Skeletal muscle satellite cell (primary cell): ENCODE results near the gene FCRL1. TPM values are rescaled to one million over a fixed set of nuclear protein-coding genes. Genes with fewer than 3 reads are reported as not detected.

Experiments
- H3K27me3 ChIP-seq: 2 replicates; pipeline ENCODE4 v1.7.0; 2013; ENCODE audit warnings: low read length; ENCODE audit not compliant: control insufficient read depth, insufficient read depth
- H3K36me3 ChIP-seq: 2 replicates; pipeline ENCODE4 v1.7.0; 2013; ENCODE audit warnings: mild to moderate bottlenecking, control low read depth, low read length; ENCODE audit not compliant: insufficient read depth
- H3K4me1 ChIP-seq: 2 replicates; pipeline ENCODE4 v1.7.0; 2013; ENCODE audit warnings: low read length; ENCODE audit not compliant: control insufficient read depth, insufficient read depth
- H3K4me2 ChIP-seq: 2 replicates; pipeline ENCODE4 v1.7.0; 2013; ENCODE audit warnings: mild to moderate bottlenecking, low read length
- H3K4me3 ChIP-seq: 2 replicates; pipeline ENCODE4 v1.7.0; 2013; ENCODE audit warnings: low read length
- H3K9ac ChIP-seq: 2 replicates; pipeline ENCODE4 v1.7.0; 2013; ENCODE audit warnings: mild to moderate bottlenecking, low read depth, low read length, moderate library complexity
- H3K9me3 ChIP-seq: replicated peaks from 2 replicates; pipeline ENCODE4 v1.7.0; 2013; ENCODE audit warnings: mild to moderate bottlenecking, control low read depth, low read length
- small RNA-seq: library from RNA; depleted of rRNA; stranded (forward); fragments of <200 nt; gene quantifications from one replicate; pipeline ENCODE3, GENCODE V24; 2012

FCRL1 gene

GRCh38 chr1:157758018-157758417 lies 61.9 kb downstream of the FCRL1 start:
- Histone ChIP-seq H3K4me3 (no peak overlapping the region), H3K9ac (no peak overlapping the region), H3K27me3 (no peaks in the 10 kb centered on the region), H3K9me3 (no peaks in the 10 kb centered on the region), H3K4me2 (no peak overlapping the region), H3K4me1 (no peaks in the 10 kb centered on the region), H3K36me3 (no peaks in the 10 kb centered on the region)

- no peaks in the 10 kb centered on the region for H3K36me3 ChIP-seq
- H3K9me3 ChIP-seq: no peaks in the 10 kb centered on the region
- H3K9ac ChIP-seq: no peak overlapping the region
- H3K4me3 ChIP-seq: no peak overlapping the region
- H3K4me1 ChIP-seq: no peaks in the 10 kb centered on the region
- no peaks in the 10 kb centered on the region for H3K27me3 ChIP-seq
- H3K4me2 ChIP-seq: no peak overlapping the region
These were observed 66.3 kb downstream of the FCRL1 start for GRCh38 chr1:157753611-157754010.

- Histone ChIP-seq H3K9ac (no peak overlapping the region), H3K9me3 (no peaks in the 10 kb centered on the region), H3K36me3 (no peaks in the 10 kb centered on the region), H3K4me1 (no peaks in the 10 kb centered on the region), H3K4me3 (no peak overlapping the region), H3K27me3 (no peaks in the 10 kb centered on the region), H3K4me2 (no peak overlapping the region)
These were observed 68.6 kb downstream of the FCRL1 start for GRCh38 chr1:157751283-157751682.

GRCh38 chr1:157748262-157748817 lies 71.6 kb downstream of the FCRL1 start:
- no peak overlapping the region for H3K4me3 ChIP-seq
- H3K9ac ChIP-seq: no peak overlapping the region
- H3K36me3 ChIP-seq: no peaks in the 10 kb centered on the region
- no peak overlapping the region for H3K4me2 ChIP-seq
- no peaks in the 10 kb centered on the region for H3K4me1 ChIP-seq
- no peaks in the 10 kb centered on the region for H3K9me3 ChIP-seq
- no peaks in the 10 kb centered on the region for H3K27me3 ChIP-seq

Small RNA genes lying within 50 kb of the gene (small RNA-seq; reads per million reads assigned to genes)
- not detected for gene MRPS21P2
